Limb (tissue), 2 donors: ENCODE results near the gene GLS.
"Not testable (repeated sequence)": the region's sequence is repeated elsewhere in the genome, so short reads cannot be mapped to it uniquely, and the experiment has no call there.

Experiments
- DNase-seq, 2 donors: peaks; one replicate each; pipeline ENCODE4 v3.0.0-alpha.2; 2016; ENCODE audit errors: extremely low spot score in 2 of 2

Gene GLS

DNA sequence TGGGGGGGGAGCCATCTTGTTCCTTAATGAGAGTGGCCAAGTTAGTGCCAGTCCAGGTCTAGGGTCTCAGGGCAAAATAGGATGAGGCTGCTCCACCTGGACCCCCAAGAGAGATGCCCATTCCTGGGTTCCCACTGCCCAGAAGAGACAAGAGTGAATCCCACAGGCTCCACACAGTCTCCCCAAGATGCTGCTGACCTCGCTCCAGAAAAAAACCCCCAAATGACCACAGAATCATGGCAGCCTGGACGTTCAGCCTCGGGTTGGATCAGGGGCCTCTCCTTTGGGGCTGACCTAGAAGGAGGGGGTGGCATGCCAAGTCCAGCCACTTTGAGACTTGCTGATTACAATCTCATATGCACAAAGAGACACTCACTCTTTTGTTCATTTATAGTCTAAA is 108.3 kb downstream of the GLS start:
- DNase-seq, result no peak

DNA sequence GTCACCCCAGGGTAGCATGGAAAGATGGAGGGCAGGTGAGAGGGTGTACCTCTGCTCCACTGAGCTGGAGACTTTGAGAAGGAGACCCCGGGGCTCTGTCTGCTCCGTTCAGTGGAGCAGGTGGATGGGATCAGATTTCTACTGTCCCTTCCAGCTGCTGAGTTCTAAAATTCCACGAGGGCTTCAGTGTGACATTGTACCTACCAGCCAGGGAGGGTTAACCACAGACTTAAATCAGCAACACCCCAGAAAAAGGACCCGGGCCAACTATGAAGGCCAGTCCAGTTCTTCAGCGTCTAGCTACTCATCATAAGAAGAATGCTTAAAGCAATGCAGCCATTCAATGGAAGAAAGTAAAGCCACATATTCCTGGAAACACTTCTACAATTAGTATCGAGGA is 109.5 kb downstream of the GLS start:
- DNase-seq, result no peak

- DNase-seq, result no peak
Observed at GRCh38 chr2:190993292-190993643, 112.6 kb downstream of the GLS start.

- no peak for DNase-seq
Observed at GRCh38 chr2:190994148-190994547, 113.5 kb downstream of the GLS start.

DNA sequence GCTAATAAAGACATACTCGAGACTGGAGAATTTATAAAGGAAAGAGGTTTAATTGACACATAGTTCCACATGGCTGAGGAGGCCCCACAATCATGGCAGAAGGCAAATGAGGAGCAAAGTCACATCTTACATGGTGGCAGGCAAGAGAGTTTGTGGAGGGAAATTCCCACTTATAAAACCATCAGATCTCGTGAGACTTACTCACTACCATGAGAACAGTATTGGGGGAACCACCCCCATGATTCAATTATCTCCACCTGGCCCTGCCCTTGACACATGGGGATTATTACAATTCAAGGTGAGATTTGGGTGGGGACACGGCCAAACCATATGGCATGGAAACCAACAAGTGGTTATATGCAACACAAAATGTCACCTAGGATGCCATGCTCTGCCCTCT is 114.7 kb downstream of the GLS start:
- DNase-seq, result not testable (repeated sequence)

DNA sequence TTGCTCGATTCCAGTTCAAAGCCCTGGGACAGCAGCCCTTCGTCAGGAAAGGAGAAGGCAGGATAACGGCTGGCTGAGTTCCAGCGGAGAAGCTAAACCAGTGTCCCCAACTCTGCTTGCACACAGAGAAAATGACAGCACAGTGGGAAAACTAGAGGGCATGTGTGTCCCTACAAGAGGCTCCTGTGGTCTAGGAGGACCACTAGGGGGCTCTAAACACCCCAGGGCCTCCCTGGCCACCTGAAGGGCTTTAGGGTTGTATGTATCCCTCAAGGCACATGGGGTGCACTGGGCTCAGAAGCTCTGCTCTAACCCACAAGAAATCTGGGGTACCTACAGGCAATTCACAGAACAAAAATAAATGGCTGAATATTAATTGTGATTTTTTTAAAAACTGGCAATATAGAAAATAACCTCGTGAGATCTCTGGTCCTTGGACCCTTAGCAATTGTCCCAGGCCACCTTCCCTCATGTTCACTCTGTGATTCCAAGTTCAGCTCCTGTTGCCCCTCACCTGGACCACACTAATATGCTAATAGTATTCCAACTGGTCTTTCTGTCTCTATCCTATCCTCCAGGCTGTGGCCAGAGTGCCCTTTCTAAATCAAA is 115.8 kb downstream of the GLS start:
- no peak for DNase-seq

- no peak for DNase-seq
Observed at GRCh38 chr2:190996947-190997346, 116.3 kb downstream of the GLS start.

GRCh38 chr2:190997526-190998113 is 117.0 kb downstream of the GLS start:
- no peak for DNase-seq

DNA sequence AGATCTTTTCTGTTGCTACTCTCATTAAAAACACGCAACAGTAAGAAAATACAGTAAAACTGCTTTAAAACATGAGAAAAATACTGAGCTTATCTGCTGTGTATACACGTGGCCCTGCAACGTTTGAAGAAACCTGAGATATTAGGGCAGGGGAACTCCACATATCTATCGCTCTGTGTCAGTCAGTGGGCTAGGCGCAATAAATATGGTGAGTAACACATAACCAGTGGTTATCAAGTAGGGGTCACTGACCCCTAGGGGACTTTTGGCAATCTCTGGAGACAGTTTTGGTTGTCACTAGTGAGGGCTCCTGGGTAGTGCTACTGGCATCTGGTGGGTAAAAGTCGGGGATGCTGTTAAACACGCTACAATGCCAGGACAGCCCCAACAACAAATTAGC is 118.4 kb downstream of the GLS start:
- no peak for DNase-seq

DNA sequence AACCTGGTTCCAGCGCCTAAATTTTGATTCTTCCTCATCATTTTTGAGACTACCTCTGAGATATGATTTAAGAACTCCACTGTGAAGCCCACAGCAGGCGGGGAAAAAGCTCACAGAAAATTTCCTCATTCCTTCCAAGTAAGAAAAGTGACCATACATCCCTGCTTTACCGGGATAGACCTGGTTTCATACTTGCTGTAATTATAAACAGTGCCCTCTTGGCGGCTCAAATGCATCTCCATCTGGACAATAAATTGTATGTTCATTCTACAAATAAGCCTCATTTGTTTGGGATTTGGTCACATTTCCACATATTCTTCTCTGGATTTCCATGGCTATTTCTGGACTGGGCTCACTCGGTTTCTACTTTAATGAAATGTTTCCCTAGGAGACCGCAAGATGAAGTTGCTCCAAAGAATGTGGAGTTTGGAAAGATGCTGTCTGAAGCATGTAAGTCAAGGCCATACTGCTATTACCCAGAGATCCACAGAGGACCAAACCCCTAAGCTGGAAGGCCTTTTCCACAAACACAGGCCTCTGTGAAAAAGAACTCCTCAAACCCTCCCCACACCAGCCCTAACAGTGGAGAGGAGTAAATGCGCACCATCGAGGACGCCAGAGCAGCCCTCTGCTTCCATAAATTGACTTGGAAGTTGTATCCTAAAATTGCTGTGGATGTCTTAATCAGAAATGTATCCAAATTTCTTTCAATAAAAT is 119.5 kb downstream of the GLS start:
- no peak for DNase-seq

DNA sequence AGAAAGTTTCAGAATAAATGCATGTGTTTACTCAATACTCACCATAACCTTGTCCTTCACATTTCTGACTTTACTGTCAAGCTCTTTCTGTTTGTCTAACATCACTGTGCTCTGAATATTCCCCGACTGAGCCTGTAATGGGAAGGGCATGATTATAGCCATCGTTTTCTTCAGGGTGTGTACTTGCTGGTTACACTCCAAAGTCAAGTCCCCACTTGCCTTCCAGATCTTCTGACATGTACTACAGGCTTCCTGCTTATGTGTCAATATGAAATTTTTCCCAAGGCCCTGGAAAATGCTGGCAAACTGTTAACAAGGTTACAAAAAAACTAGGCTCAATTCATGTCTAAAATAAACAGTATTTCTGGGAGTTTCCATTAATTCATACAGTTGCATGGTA is 120.4 kb downstream of the GLS start:
- no peak for DNase-seq

GRCh38 chr2:191001624-191002023 is 121.0 kb downstream of the GLS start:
- DNase-seq, result no peak

GRCh38 chr2:191003405-191004309 is 123.0 kb downstream of the GLS start:
- no peak for DNase-seq

DNA sequence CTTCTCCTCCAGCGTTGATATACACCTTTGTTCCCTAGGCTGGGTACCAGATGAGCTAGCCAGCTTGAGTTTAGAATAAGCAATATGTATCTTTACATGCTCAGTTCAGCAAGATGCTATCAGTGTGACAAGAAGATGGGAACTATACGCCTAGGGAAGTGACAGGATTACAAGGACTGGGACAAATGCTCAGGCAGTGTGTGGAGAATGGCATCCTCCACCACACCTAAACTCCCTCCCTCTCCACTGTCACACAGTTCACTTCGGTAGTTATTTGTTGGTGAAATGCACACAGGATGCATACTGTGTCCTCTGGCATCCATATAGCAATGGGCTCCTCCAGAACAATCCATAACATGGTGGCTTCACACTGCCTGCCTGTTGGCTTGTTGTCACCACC is 125.7 kb downstream of the GLS start:
- no peak for DNase-seq

GRCh38 chr2:191006997-191007783 is 126.6 kb downstream of the GLS start:
- no peak for DNase-seq

GRCh38 chr2:191008286-191008685 is 127.7 kb downstream of the GLS start:
- no peak for DNase-seq

GRCh38 chr2:191009541-191010374 is 129.1 kb downstream of the GLS start:
- DNase-seq, result no peak

DNA sequence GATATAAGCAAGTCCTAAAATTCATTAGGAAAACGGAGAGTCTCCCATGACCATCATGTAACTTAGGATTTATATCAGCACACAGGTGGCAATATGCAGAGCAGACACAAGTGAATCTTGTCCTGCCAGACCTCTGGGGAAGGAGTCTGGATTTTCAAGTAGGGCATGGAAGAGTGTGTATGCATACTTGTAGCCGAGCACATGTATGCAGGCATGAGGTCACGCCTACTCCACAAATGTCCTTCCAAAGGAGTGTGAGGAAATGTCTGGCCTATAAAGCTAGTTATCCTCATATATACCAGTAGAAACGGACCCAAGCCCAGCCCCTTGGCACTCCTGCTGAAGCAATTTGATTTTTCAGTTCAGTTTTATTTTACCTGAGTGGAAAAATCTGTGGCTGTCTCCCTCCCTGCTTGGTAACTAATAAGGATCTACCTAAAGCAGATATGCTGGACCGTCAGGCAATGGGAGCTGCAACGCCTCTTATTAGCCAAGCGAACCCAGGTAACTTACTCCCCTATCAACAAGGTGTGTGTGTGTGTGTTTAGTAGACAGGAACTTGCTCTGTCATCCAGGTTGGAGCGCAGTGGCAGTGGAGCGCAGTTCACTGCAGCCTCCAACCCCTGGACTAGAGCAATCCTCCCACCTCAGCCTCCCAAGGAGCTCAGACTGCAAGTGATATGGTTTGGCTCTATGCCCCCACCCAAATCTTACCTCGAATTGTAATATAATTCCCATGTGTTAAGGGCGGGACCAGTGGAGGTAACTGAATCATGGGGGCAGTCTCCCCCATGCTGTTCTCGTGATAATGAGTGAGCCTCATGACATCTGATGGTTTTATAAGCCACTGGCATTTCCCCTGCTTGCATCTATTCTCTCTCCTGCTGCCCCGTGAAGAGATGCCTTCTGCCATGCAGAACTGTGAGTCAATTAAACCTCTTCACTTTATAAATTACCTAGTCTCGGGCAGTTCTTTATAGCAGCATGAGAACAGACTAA is 130.6 kb downstream of the GLS start:
- DNase-seq, result no peak

GRCh38 chr2:191012346-191012745 is 131.7 kb downstream of the GLS start:
- no peak for DNase-seq
